ENCODE results near the gene TAX1BP3. TPM values are rescaled to one million over a fixed set of nuclear protein-coding genes. Genes with fewer than 3 reads are reported as not detected.

Gene TAX1BP3
- polyA plus RNA-seq, 1 of the 3 experiments (the other 2 are of a cell fraction), result 192 TPM

GRCh38 chr17:3683054-3683511 lies 14.7 kb upstream of the TAX1BP3 start:
- H3K79me2 ChIP-seq (ENCODE audit: insufficient read depth), result no peaks in the 10 kb centered on the region
- TF ChIP-seq MXI1 (IDR thresholded peaks at IDR 0.05; ENCODE audit: low read depth, low read length), result no peak
- peak; percentile 38; the same call in 1 of the 2 replicates for TF ChIP-seq SMC3 (IDR thresholded peaks at IDR 0.05; ENCODE audit: low read depth, low read length)
- TF ChIP-seq CTCF (IDR thresholded peaks at IDR 0.05), result peak; percentile 90
- peak; percentile 62 for TF ChIP-seq RAD21 (IDR thresholded peaks at IDR 0.05; ENCODE audit: low read length)
- no peak for TF ChIP-seq RFX5 (IDR thresholded peaks at IDR 0.05; ENCODE audit: low read length)
- 40% methylated on average over 8 of the region's 10 CpGs for WGBS (ENCODE audit: low lambda C conversion rate)
- no peaks in the 10 kb centered on the region for H3K9me2 ChIP-seq
- no peak overlapping the region for H3K9ac ChIP-seq
- no peak overlapping the region for H3K27ac ChIP-seq (ENCODE audit: low read depth in 2 of 2, low read length in 1 of 2)
- H3F3A ChIP-seq (replicated peaks; ENCODE audit: insufficient read depth), result no peaks in the 10 kb centered on the region
- H3K36me3 ChIP-seq (replicated peaks in 1 of 2; ENCODE audit: control insufficient read depth in 1 of 2, insufficient read depth in 2 of 2, low read length in 1 of 2), result no peaks in the 10 kb centered on the region
- no peaks in the 10 kb centered on the region for H4K20me1 ChIP-seq (ENCODE audit: insufficient read depth)
- H3K27me3 ChIP-seq (ENCODE audit: insufficient read depth), result no peaks in the 10 kb centered on the region
- H2AFZ ChIP-seq (ENCODE audit: low read depth), result no peak overlapping the region
- H3K4me2 ChIP-seq, result no peak overlapping the region
- H3K9me3 ChIP-seq, result no peaks in the 10 kb centered on the region
- ChIA-PET POLR2A (no interaction called here), CTCF (interaction anchor here (0.6 to 2.3 kb wide), 20 partner anchors 8 to 1136 kb away, joined by 3 to 28 read pairs (median 4); partner anchors contain the start of genes EMC6, P2RX5 and TAX1BP3)
- peak; percentile 90 for DNase-seq
- no peaks in the 10 kb centered on the region for H3K4me1 ChIP-seq (ENCODE audit: control insufficient read depth in 1 of 2, insufficient read depth in 2 of 2, low read depth in 1 of 2, low read length in 1 of 2)
- H3K4me3 ChIP-seq (ENCODE audit: low read depth in 2 of 2, low read length in 1 of 2), result peak overlapping the region in 1 of 2 experiments; percentile 19; a peak in 1 of 4 replicates

GRCh38 chr17:3682033-3682432 lies 13.7 kb upstream of the TAX1BP3 start:
- no peaks in the 10 kb centered on the region for H3K9me3 ChIP-seq
- H3K36me3 ChIP-seq (replicated peaks in 1 of 2; ENCODE audit: control insufficient read depth in 1 of 2, insufficient read depth in 2 of 2, low read length in 1 of 2), result no peaks in the 10 kb centered on the region
- no peak overlapping the region for H3K4me3 ChIP-seq (ENCODE audit: low read depth in 2 of 2, low read length in 1 of 2)
- no peaks in the 10 kb centered on the region for H4K20me1 ChIP-seq (ENCODE audit: insufficient read depth)
- no peaks in the 10 kb centered on the region for H3K79me2 ChIP-seq (ENCODE audit: insufficient read depth)
- no peak overlapping the region for H2AFZ ChIP-seq (ENCODE audit: low read depth)
- no peaks in the 10 kb centered on the region for H3K9me2 ChIP-seq
- no peak overlapping the region for H3K27ac ChIP-seq (ENCODE audit: low read depth in 2 of 2, low read length in 1 of 2)
- CTCF ChIA-PET, result interaction anchor here (0.7 to 1.9 kb wide), 6 partner anchors 8 to 41 kb away, joined by 3 to 28 read pairs (median 4); partner anchors contain the start of gene P2RX5
- no peaks in the 10 kb centered on the region for H3F3A ChIP-seq (replicated peaks; ENCODE audit: insufficient read depth)
- POLR2A ChIA-PET, result no interaction called here
- H3K4me1 ChIP-seq (ENCODE audit: control insufficient read depth in 1 of 2, insufficient read depth in 2 of 2, low read depth in 1 of 2, low read length in 1 of 2), result no peaks in the 10 kb centered on the region
- TF ChIP-seq USF1 (IDR thresholded peaks at IDR 0.05; ENCODE audit: borderline replicate concordance, low read depth) (no peak), SMC3 (IDR thresholded peaks at IDR 0.05; ENCODE audit: low read depth, low read length) (no peak), CTCF (IDR thresholded peaks at IDR 0.05) (no peak), JUND (IDR thresholded peaks at IDR 0.05) (no peak), RFX5 (IDR thresholded peaks at IDR 0.05; ENCODE audit: low read length) (no peak), ELF1 (IDR thresholded peaks at IDR 0.05) (no peak), EZH2phosphoT487 (IDR thresholded peaks at IDR 0.05; ENCODE audit: borderline replicate concordance, low read depth) (no peak), RXRA (IDR thresholded peaks at IDR 0.05; ENCODE audit: borderline replicate concordance, low read depth) (no peak), ZBTB33 (IDR thresholded peaks at IDR 0.05; ENCODE audit: borderline replicate concordance, low read depth) (no peak)
- WGBS (ENCODE audit: low lambda C conversion rate), result 54% methylated on average over 7 of the region's 12 CpGs
- no peak overlapping the region for H3K4me2 ChIP-seq
- no peaks in the 10 kb centered on the region for H3K27me3 ChIP-seq (ENCODE audit: insufficient read depth)
- no peak for DNase-seq
- H3K9ac ChIP-seq, result no peak overlapping the region
